GM19467 (cell line): ENCODE data around the gene PARD3.

Experiments used
- ATAC-seq: cut with Tn5 transposase; IDR thresholded peaks from one replicate; pipeline ENCODE4 v1.9.1; 2021; ENCODE audit warnings: mild to moderate bottlenecking, moderate library complexity; ENCODE audit not compliant: unreplicated experiment

The PARD3 gene

DNA sequence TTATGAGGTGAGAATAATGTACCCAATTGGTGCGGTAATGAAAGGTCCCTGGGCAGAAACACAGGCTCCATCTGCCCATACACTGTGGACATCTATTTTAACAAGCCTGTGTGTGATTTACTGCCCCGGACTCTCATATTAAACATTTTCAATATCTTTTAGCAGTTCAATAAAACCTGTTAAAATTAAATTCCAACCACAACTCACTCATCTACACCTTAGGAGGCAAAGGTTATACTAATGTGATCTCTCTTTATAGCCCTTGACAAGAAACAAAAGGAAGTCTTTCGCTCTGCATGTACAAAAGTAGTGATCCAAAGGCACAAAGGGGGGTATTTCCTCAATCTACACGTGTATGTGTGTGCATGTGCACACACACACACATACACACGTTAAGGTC, 186.0 kb downstream of the PARD3 start:
- no peak for ATAC-seq

- ATAC-seq = no peak
These were observed 186.8 kb downstream of the PARD3 start for GRCh38 chr10:34628174-34628796.

GRCh38 chr10:34627741-34628140, 187.4 kb downstream of the PARD3 start:
- ATAC-seq = peak; percentile 15

GRCh38 chr10:34627331-34627730, 187.8 kb downstream of the PARD3 start:
- peak; percentile 46 for ATAC-seq

GRCh38 chr10:34626158-34626880, 188.8 kb downstream of the PARD3 start:
- no peak for ATAC-seq

DNA sequence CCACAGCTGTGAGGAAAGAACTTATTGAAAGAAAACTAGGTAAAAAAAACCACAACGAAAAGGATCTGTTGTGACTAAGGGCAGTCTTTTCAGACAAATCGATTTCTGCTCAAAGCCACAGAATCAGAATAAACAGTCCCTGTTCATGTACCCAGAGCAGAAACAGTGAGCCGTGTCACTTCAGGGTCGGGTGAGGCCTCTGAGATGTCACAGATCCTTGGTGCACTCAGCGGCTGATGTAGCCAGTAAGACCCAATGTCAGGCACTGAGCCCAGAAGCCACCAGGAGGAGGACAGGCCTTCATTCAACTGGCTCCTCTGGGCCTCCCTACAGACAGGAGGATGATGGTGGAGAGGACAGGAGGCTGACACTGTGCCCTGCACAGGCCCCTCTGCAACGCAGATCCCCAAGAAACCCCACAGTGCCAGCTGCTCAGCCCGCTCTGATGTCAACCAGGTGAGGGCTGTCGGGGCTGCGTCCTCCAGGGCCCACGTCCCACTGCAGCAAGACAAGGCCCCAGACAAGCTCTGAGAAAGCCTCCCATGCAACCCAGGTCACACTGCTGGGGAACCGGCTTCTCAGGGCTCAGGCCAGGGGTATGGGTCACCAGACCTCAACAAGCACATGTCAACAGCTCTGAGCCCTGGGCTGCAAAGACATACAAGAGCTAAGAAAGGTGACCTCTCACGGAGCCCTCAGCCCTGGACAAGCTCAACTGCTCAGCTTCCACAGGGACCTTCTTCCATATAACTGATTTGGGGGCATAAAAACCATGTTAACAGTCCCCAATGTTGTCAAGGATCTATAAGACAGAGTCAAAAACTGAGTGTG, 190.6 kb downstream of the PARD3 start:
- no peak for ATAC-seq

GRCh38 chr10:34622945-34623344, 192.2 kb downstream of the PARD3 start:
- no peak for ATAC-seq

DNA sequence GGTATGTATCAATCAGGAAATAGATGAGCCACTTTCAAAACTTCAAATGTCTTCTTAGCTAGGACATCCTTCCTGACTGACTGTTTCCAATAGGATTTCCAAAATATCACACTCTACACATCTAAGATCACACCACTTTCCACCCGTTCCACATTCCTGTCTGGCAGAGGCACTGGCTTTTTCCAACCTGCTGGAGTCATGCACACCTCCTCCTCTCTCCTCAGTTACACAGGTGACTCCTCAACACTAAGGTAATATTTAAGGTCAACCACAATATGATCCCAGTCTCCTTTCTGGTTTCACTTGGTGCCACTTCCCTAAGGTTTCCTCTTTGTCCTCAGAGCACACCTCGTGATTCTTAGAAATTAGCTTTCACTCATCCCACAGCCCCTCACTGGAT, 196.5 kb downstream of the PARD3 start:
- no peak for ATAC-seq

- ATAC-seq = no peak
These were observed 199.3 kb downstream of the PARD3 start for GRCh38 chr10:34615770-34616169.

- no peak for ATAC-seq
These were observed 201.6 kb downstream of the PARD3 start for GRCh38 chr10:34613491-34613890.

- ATAC-seq = no peak
These were observed 202.2 kb downstream of the PARD3 start for GRCh38 chr10:34612938-34613337.

DNA sequence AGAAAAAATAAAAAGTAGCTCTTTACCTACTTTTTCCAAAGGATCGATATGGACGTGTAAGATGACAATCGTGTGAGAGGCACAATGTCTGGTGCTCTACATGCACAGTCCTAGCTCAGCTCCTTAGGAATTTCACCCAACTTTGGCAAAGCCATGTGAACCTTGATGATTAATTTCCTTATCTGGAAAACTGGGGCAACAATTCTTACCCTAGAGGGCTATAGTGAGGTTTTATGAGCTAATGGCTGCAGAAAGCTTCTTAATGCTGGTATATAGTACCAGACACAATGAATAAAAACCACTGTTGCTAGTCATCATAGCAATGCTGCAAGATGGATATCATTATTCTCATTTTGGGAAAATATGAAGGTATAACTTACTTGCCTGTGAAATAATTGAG, 202.7 kb downstream of the PARD3 start:
- no peak for ATAC-seq

DNA sequence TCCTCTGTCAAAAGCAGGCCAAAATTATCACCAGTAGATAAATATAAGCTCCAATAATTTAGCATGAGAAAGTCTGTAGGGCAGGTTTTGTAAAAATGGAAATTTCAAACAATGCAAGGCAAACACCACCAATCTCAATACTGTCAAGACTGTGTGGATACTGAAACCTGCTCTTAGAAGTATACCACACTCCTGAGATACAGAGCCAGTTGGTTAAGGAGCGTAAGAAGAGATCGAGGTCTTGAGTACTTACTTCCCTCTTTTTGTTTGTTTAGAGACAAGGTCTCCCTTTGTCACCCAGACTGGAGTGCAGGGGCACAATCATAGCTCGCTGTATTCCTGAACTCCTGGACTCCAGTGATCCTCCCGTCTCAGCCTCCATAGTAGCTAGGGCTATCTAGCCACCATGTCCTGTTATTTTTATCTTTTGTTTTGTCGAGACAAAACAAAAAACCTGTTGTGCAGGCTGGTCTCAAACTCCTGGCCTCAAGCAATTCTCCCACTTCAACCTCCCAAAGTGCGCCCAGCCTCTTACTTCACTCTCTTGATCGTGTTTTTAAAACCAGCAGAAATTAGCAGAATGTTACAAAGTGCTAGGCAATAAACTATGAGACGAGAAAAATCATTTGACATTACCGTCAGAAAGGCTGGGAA, 205.7 kb downstream of the PARD3 start:
- ATAC-seq = no peak

DNA sequence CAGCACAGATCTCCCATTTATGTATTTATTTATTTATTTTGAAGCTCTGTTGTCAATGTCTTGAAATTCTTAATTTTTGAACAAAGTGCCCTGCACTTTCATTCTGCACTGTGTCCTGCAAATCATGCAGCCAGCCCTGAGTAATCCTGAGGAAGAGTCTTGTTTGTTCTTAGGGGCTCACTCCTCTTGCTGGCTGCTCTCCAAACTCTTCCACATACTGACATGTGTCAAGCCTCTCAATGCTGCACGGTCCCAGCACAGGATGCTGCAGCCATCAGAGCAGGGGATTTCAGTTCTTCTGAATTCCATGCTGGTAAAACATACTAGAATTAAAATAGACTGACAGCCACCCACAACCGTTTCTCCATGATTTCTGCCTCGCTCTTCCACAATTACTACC, 207.2 kb downstream of the PARD3 start:
- no peak for ATAC-seq

- no peak for ATAC-seq
These were observed 208.2 kb downstream of the PARD3 start for GRCh38 chr10:34606890-34607289.

DNA sequence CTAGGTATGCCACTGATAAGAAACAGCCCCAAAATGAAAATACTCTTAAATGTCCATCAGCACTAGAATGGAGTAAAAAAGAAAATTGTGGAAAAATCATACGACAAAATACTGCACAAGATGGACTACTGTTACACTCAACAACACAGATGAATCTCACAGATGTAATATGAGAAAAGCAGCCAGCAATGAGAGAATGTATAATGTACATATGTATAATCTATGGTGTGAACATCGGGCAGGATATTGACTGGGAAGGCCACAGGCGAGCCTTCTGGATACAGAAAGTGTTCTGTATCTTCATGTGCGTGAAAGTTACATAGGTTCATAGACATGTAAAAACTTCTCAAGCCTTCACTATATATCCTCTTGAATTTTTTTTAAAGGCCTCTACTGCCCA, 212.6 kb downstream of the PARD3 start:
- no peak for ATAC-seq

GRCh38 chr10:34601691-34602090, 213.4 kb downstream of the PARD3 start:
- no peak for ATAC-seq

- no peak for ATAC-seq
These were observed 215.9 kb downstream of the PARD3 start for GRCh38 chr10:34599026-34599795.

- no peak for ATAC-seq
These were observed 218.7 kb downstream of the PARD3 start for GRCh38 chr10:34596351-34596750.

DNA sequence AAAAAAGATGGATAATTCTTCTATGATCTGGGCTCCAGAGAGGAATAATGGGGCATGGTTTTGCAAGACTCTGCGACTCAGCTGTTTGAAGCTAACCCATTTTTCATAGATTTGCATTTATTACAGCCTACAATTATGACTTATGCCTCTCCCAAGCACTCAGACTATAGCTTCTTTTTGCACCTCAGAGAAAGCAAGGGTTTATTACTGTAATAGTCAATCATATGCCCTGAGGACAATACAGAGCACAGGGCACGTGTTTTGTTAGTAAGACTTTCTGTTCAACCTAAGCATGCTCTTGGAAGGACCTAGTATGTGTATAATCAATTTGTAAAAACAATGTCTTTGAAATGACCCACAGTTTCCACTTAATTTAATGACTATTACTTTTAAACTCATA, 221.2 kb downstream of the PARD3 start:
- no peak for ATAC-seq
